GM21529 (cell line): ENCODE measurements around the gene ARPC2.

Source experiments
- ATAC-seq: cut with Tn5 transposase; IDR thresholded peaks from one replicate; pipeline ENCODE4 v1.9.1; 2021; ENCODE audit not compliant: unreplicated experiment

The ARPC2 gene

GRCh38 chr2:218216336-218216673 is 684 bp upstream of the ARPC2 start:
- ATAC-seq = no peak

GRCh38 chr2:218217360-218218267 is 625 bp downstream of the ARPC2 start:
- peak; percentile 43 for ATAC-seq

- peak; percentile 51 for ATAC-seq
Measured at GRCh38 chr2:218218268-218219185, 1.5 kb downstream of the ARPC2 start.

- ATAC-seq = no peak
Measured at GRCh38 chr2:218219934-218220333, 2.9 kb downstream of the ARPC2 start.

GRCh38 chr2:218221000-218221399 is 4.0 kb downstream of the ARPC2 start:
- ATAC-seq = no peak

- ATAC-seq = no peak
Measured at GRCh38 chr2:218223046-218223445, 6.1 kb downstream of the ARPC2 start.

- ATAC-seq = no peak
Measured at GRCh38 chr2:218224186-218224585, 7.2 kb downstream of the ARPC2 start.

- ATAC-seq = no peak
Measured at GRCh38 chr2:218226903-218227302, 9.9 kb downstream of the ARPC2 start.

- no peak for ATAC-seq
Measured at GRCh38 chr2:218228366-218229090, 11.5 kb downstream of the ARPC2 start.

GRCh38 chr2:218229239-218229638 is 12.2 kb downstream of the ARPC2 start:
- peak; percentile 93 for ATAC-seq

- ATAC-seq = no peak
Measured at GRCh38 chr2:218229851-218230250, 12.9 kb downstream of the ARPC2 start.

GRCh38 chr2:218230882-218231281 is 13.9 kb downstream of the ARPC2 start:
- ATAC-seq = peak; percentile 41

- ATAC-seq = no peak
Measured at GRCh38 chr2:218233543-218233942, 16.6 kb downstream of the ARPC2 start.

GRCh38 chr2:218234521-218234920 is 17.5 kb downstream of the ARPC2 start:
- no peak for ATAC-seq

- no peak for ATAC-seq
Measured at GRCh38 chr2:218235017-218235416, 18.0 kb downstream of the ARPC2 start.

- no peak for ATAC-seq
Measured at GRCh38 chr2:218236829-218237228, 19.8 kb downstream of the ARPC2 start.

GRCh38 chr2:218238887-218239286 is 21.9 kb downstream of the ARPC2 start:
- ATAC-seq = no peak

- no peak for ATAC-seq
Measured at GRCh38 chr2:218244204-218244603, 27.2 kb downstream of the ARPC2 start.

- no peak for ATAC-seq
Measured at GRCh38 chr2:218244665-218245064, 27.7 kb downstream of the ARPC2 start.

GRCh38 chr2:218245214-218245613 is 28.2 kb downstream of the ARPC2 start:
- no peak for ATAC-seq

GRCh38 chr2:218249691-218250090 is 32.7 kb downstream of the ARPC2 start:
- no peak for ATAC-seq
